Bronchial epithelial cell (primary cell): ENCODE measurements around the gene GTF3C4. TPM values are rescaled to one million over a fixed set of nuclear protein-coding genes. Genes with fewer than 3 reads are reported as not detected.

ENCODE experiments used
- DNase-seq: peaks from one replicate; pipeline ENCODE4 v3.0.0-alpha.2; 2010; ENCODE audit warnings: low read depth
- FAIRE-seq: peaks from 2 replicates; lab custom pipeline; 2011; peaks lifted over from hg19 to GRCh38; lab: Jason Lieb, UNC
- H3K27me3 ChIP-seq: 2 replicates; pipeline ENCODE4 v1.5.1; 2011; ENCODE audit warnings: low read length; ENCODE audit not compliant: control insufficient read depth, insufficient read depth
- H3K36me3 ChIP-seq: 2 replicates; pipeline ENCODE4 v1.5.1; 2011; ENCODE audit warnings: low read length; ENCODE audit not compliant: control insufficient read depth, insufficient read depth
- H3K4me3 ChIP-seq: 2 replicates; pipeline ENCODE4 v1.5.1; 2011; ENCODE audit warnings: mild to moderate bottlenecking, low read depth, low read length, control low read depth
- CTCF ChIP-seq: IDR thresholded peaks from 2 replicates; pipeline ENCODE4 v1.5.1; 2011; ENCODE audit warnings: mild to moderate bottlenecking, moderate library complexity, low read length, control low read depth, inconsistent platforms; ENCODE audit not compliant: insufficient read depth, severe bottlenecking
- total RNA-seq: library from RNA; depleted of rRNA; stranded (reverse); fragments of >200 nt; gene quantifications from 2 replicates; pipeline ENCODE4 v1.2.1, GENCODE V29; 2014

The GTF3C4 gene
- total RNA-seq, 1 donor from 2014 or later = 9.5 TPM

GRCh38 chr9:132739710-132740310, 69.5 kb downstream of the GTF3C4 start:
- no peak for FAIRE-seq
- DNase-seq = no peak
- TF ChIP-seq CTCF = no peak
- no peak overlapping the region for H3K4me3 ChIP-seq
- peaks cover 14% of the 10 kb centered on the region for H3K27me3 ChIP-seq
- no peaks in the 10 kb centered on the region for H3K36me3 ChIP-seq

GRCh38 chr9:132740526-132741309, 70.5 kb downstream of the GTF3C4 start:
- TF ChIP-seq CTCF = no peak
- DNase-seq = no peak
- H3K4me3 ChIP-seq = no peak overlapping the region
- peaks cover 22% of the 10 kb centered on the region for H3K27me3 ChIP-seq
- FAIRE-seq = peak; percentile 50
- no peaks in the 10 kb centered on the region for H3K36me3 ChIP-seq

GRCh38 chr9:132742821-132743311, 72.6 kb downstream of the GTF3C4 start:
- FAIRE-seq = no peak
- Histone ChIP-seq H3K4me3 (no peak overlapping the region), H3K36me3 (no peaks in the 10 kb centered on the region), H3K27me3 (peaks cover 28% of the 10 kb centered on the region)
- TF ChIP-seq CTCF = no peak
- DNase-seq = no peak

- DNase-seq = no peak
- H3K4me3 ChIP-seq = no peak overlapping the region
- no peak for FAIRE-seq
- peaks cover 28% of the 10 kb centered on the region for H3K27me3 ChIP-seq
- H3K36me3 ChIP-seq = no peaks in the 10 kb centered on the region
- TF ChIP-seq CTCF = no peak
Observed at GRCh38 chr9:132743931-132744479, 73.7 kb downstream of the GTF3C4 start.

Other genes starting within 250 kb of the GTF3C4 start
- gene BARHL1, start 87.9 kb upstream of the GTF3C4 start, total RNA-seq = not detected in 2 replicates
- 11.1 and 15.8 TPM in 2 replicates for gene DDX31, start 481 bp upstream of the GTF3C4 start, total RNA-seq
- gene AK8, start 207.8 kb downstream of the GTF3C4 start, total RNA-seq = 0.26 TPM in 1 of 2 replicates, not detected in the other
- gene SPACA9, start 208.4 kb downstream of the GTF3C4 start, total RNA-seq = 0.79 and 2.3 TPM in 2 replicates